ENCODE data around the gene RABL2B.
A peak's percentile ranks its signal among the peaks of the same experiment; 100 is the strongest.

Gene RABL2B

GRCh38 chr22:50725597-50725996 lies 57.8 kb downstream of the RABL2B start:
- Mint-ChIP-seq H3K27me3 (ENCODE audit: low read depth, poor library complexity) (peaks cover 26% of the 10 kb centered on the region), H3K27ac (no peak overlapping the region), H3K36me3 (ENCODE audit: low read depth) (peaks cover 33% of the 10 kb centered on the region), H3K4me3 (peak overlapping the region; percentile 58), H3K4me1 (peaks cover 40% of the 10 kb centered on the region), H3K9me3 (no peaks in the 10 kb centered on the region)
- DNase-seq = no peak
- no peak for TF ChIP-seq CTCF (IDR thresholded peaks at IDR 0.05)

- H3K27me3 Mint-ChIP-seq (ENCODE audit: low read depth, poor library complexity) = peaks cover 27% of the 10 kb centered on the region
- H3K4me1 Mint-ChIP-seq = peaks cover 40% of the 10 kb centered on the region
- no peak for DNase-seq
- peaks cover 31% of the 10 kb centered on the region for H3K36me3 Mint-ChIP-seq (ENCODE audit: low read depth)
- H3K9me3 Mint-ChIP-seq = no peaks in the 10 kb centered on the region
- no peak overlapping the region for H3K4me3 Mint-ChIP-seq
- no peak for TF ChIP-seq CTCF (IDR thresholded peaks at IDR 0.05)
- peak overlapping the region; percentile 77 for H3K27ac Mint-ChIP-seq
Observed at GRCh38 chr22:50724616-50725015, 58.8 kb downstream of the RABL2B start.

- Mint-ChIP-seq H3K4me1 (peaks cover 40% of the 10 kb centered on the region), H3K36me3 (ENCODE audit: low read depth) (peaks cover 34% of the 10 kb centered on the region), H3K27me3 (ENCODE audit: low read depth, poor library complexity) (peaks cover 33% of the 10 kb centered on the region), H3K4me3 (no peak overlapping the region), H3K27ac (peak overlapping the region; percentile 77), H3K9me3 (no peaks in the 10 kb centered on the region)
- TF ChIP-seq CTCF (IDR thresholded peaks at IDR 0.05) = no peak
- DNase-seq = no peak
Observed at GRCh38 chr22:50723991-50724390, 59.4 kb downstream of the RABL2B start.

GRCh38 chr22:50722716-50723428 lies 60.6 kb downstream of the RABL2B start:
- H3K27ac Mint-ChIP-seq = no peak overlapping the region

GRCh38 chr22:50722048-50722701 lies 61.3 kb downstream of the RABL2B start:
- H3K9me3 Mint-ChIP-seq = no peaks in the 10 kb centered on the region
- no peak overlapping the region for H3K27ac Mint-ChIP-seq
- TF ChIP-seq CTCF (IDR thresholded peaks at IDR 0.05) = no peak
- H3K4me3 Mint-ChIP-seq = peak overlapping the region; percentile 70
- peaks cover 34% of the 10 kb centered on the region for H3K4me1 Mint-ChIP-seq
- H3K27me3 Mint-ChIP-seq (ENCODE audit: low read depth, poor library complexity) = peaks cover 51% of the 10 kb centered on the region
- no peak for DNase-seq
- H3K36me3 Mint-ChIP-seq (ENCODE audit: low read depth) = peaks cover 50% of the 10 kb centered on the region

More at GRCh38 chr22:50722716-50723428, 60.6 kb downstream of the RABL2B start:
- Mint-ChIP-seq H3K4me3 (peak overlapping the region; percentile 70), H3K4me1 (peaks cover 40% of the 10 kb centered on the region), H3K9me3 (no peaks in the 10 kb centered on the region), H3K27me3 (ENCODE audit: low read depth, poor library complexity) (peaks cover 44% of the 10 kb centered on the region), H3K36me3 (ENCODE audit: low read depth) (peaks cover 44% of the 10 kb centered on the region)
- no peak for DNase-seq
- TF ChIP-seq CTCF (IDR thresholded peaks at IDR 0.05) = no peak

All from nephron progenitor cell (in vitro differentiated cells).